ENCODE measurements around the gene MTF2.

Gene MTF2

GRCh38 chr1:93047618-93048017 lies 31.5 kb upstream of the MTF2 start:
- H3K27me3 ChIP-seq (ENCODE audit: control insufficient read depth in 2 of 2, insufficient read depth in 2 of 2, low read length in 2 of 2) = no peaks in the 10 kb centered on the region

DNA sequence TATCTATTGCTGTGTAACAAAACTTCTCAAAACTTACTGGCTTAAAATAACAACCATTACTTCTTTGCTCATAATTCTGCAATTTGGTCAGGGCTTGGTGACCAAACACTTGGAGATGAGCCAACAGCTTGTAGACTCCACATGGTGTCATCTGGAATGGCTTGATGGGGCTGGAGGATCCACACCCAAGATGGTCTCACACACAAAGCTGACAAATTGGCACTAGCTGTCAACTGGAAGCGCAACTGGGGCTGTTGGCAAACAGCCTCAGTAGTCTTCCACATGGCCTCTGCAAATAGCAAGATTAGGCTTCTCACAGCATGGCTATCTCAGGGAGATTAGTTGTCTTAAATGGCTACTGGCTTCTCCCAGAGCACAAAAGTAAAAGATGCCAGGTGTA lies 27.1 kb upstream of the MTF2 start:
- Histone ChIP-seq H3K4me1 (ENCODE audit: control insufficient read depth in 2 of 2, insufficient read depth in 2 of 2, low read length in 2 of 2) (peaks cover 0 to 4% of the 10 kb centered on the region in 2 donors), H3K9me3 (ENCODE audit: control insufficient read depth in 2 of 2, low read length in 2 of 2) (no peaks in the 10 kb centered on the region), H3K36me3 (ENCODE audit: control insufficient read depth in 2 of 2, insufficient read depth in 2 of 2, low read length in 2 of 2) (no peaks in the 10 kb centered on the region), H3K9ac (ENCODE audit: low read depth in 1 of 2, low read length in 2 of 2) (no peak overlapping the region), H3K4me3 (ENCODE audit: low read length in 2 of 2) (no peak overlapping the region), H3K27ac (ENCODE audit: low read depth in 2 of 2, low read length in 2 of 2) (no peak overlapping the region), H3K27me3 (ENCODE audit: control insufficient read depth in 2 of 2, insufficient read depth in 2 of 2, low read length in 2 of 2) (no peaks in the 10 kb centered on the region)

More at GRCh38 chr1:93047618-93048017, 31.5 kb upstream of the MTF2 start:
- Histone ChIP-seq H3K4me1 (ENCODE audit: control insufficient read depth in 2 of 2, insufficient read depth in 2 of 2, low read length in 2 of 2) (peaks cover 0 to 4% of the 10 kb centered on the region in 2 donors), H3K9ac (ENCODE audit: low read depth in 1 of 2, low read length in 2 of 2) (no peak overlapping the region), H3K4me3 (ENCODE audit: low read length in 2 of 2) (no peak overlapping the region), H3K9me3 (ENCODE audit: control insufficient read depth in 2 of 2, low read length in 2 of 2) (no peaks in the 10 kb centered on the region), H3K27ac (ENCODE audit: low read depth in 2 of 2, low read length in 2 of 2) (no peak overlapping the region), H3K36me3 (ENCODE audit: control insufficient read depth in 2 of 2, insufficient read depth in 2 of 2, low read length in 2 of 2) (no peaks in the 10 kb centered on the region)

GRCh38 chr1:93056214-93056613 lies 22.9 kb upstream of the MTF2 start:
- no peak overlapping the region for H3K27ac ChIP-seq (ENCODE audit: low read depth in 2 of 2, low read length in 2 of 2)
- no peak overlapping the region for H3K4me3 ChIP-seq (ENCODE audit: low read length in 2 of 2)
- no peaks in the 10 kb centered on the region for H3K4me1 ChIP-seq (ENCODE audit: control insufficient read depth in 2 of 2, insufficient read depth in 2 of 2, low read length in 2 of 2)
- H3K9me3 ChIP-seq (ENCODE audit: control insufficient read depth in 2 of 2, low read length in 2 of 2) = no peaks in the 10 kb centered on the region
- no peak overlapping the region for H3K9ac ChIP-seq (ENCODE audit: low read depth in 1 of 2, low read length in 2 of 2)
- H3K27me3 ChIP-seq (ENCODE audit: control insufficient read depth in 2 of 2, insufficient read depth in 2 of 2, low read length in 2 of 2) = no peaks in the 10 kb centered on the region
- no peaks in the 10 kb centered on the region for H3K36me3 ChIP-seq (ENCODE audit: control insufficient read depth in 2 of 2, insufficient read depth in 2 of 2, low read length in 2 of 2)

- no peaks in the 10 kb centered on the region for H3K9me3 ChIP-seq (ENCODE audit: control insufficient read depth in 2 of 2, low read length in 2 of 2)
Measured at GRCh38 chr1:93056649-93057048, 22.4 kb upstream of the MTF2 start.

GRCh38 chr1:93061895-93062792 lies 16.9 kb upstream of the MTF2 start:
- Histone ChIP-seq H3K4me3 (ENCODE audit: low read length in 2 of 2) (no peak overlapping the region), H3K4me1 (ENCODE audit: control insufficient read depth in 2 of 2, insufficient read depth in 2 of 2, low read length in 2 of 2) (no peaks in the 10 kb centered on the region), H3K9me3 (ENCODE audit: control insufficient read depth in 2 of 2, low read length in 2 of 2) (no peaks in the 10 kb centered on the region)

More at GRCh38 chr1:93056649-93057048, 22.4 kb upstream of the MTF2 start:
- no peaks in the 10 kb centered on the region for H3K4me1 ChIP-seq (ENCODE audit: control insufficient read depth in 2 of 2, insufficient read depth in 2 of 2, low read length in 2 of 2)
- H3K27me3 ChIP-seq (ENCODE audit: control insufficient read depth in 2 of 2, insufficient read depth in 2 of 2, low read length in 2 of 2) = no peaks in the 10 kb centered on the region
- no peaks in the 10 kb centered on the region for H3K36me3 ChIP-seq (ENCODE audit: control insufficient read depth in 2 of 2, insufficient read depth in 2 of 2, low read length in 2 of 2)
- no peak overlapping the region for H3K27ac ChIP-seq (ENCODE audit: low read depth in 2 of 2, low read length in 2 of 2)
- H3K4me3 ChIP-seq (ENCODE audit: low read length in 2 of 2) = no peak overlapping the region
- H3K9ac ChIP-seq (ENCODE audit: low read depth in 1 of 2, low read length in 2 of 2) = no peak overlapping the region

DNA sequence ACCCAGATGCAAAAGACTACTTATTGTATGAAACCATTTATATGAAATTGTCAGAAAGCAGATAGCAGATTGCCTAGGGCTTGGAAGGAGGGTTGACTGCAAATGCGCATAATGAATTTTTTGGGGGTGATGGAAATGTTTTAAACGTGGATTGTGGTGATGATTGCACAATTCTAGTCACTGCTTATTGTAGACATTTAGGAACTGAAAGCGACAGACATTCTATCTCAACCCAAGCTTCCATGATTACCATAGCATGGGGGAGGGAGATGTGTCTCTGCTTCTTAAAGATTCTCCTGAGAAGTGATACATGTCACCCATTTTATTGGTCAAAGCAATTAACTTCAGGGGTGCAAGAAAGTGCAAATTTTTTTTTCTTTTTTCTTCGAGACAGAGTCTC lies 2.8 kb upstream of the MTF2 start:
- no peaks in the 10 kb centered on the region for H3K27me3 ChIP-seq (ENCODE audit: control insufficient read depth in 2 of 2, insufficient read depth in 2 of 2, low read length in 2 of 2)
- no peak overlapping the region for H3K4me3 ChIP-seq (ENCODE audit: low read length in 2 of 2)
- no peak overlapping the region for H3K27ac ChIP-seq (ENCODE audit: low read depth in 2 of 2, low read length in 2 of 2)
- H3K9ac ChIP-seq (ENCODE audit: low read depth in 1 of 2, low read length in 2 of 2) = no peak overlapping the region
- H3K36me3 ChIP-seq (ENCODE audit: control insufficient read depth in 2 of 2, insufficient read depth in 2 of 2, low read length in 2 of 2) = no peaks in the 10 kb centered on the region
- H3K4me1 ChIP-seq (ENCODE audit: control insufficient read depth in 2 of 2, insufficient read depth in 2 of 2, low read length in 2 of 2) = peaks cover 12% of the 10 kb centered on the region in 2 donors
- H3K9me3 ChIP-seq (ENCODE audit: control insufficient read depth in 2 of 2, low read length in 2 of 2) = no peaks in the 10 kb centered on the region

More at GRCh38 chr1:93061895-93062792, 16.9 kb upstream of the MTF2 start:
- Histone ChIP-seq H3K36me3 (ENCODE audit: control insufficient read depth in 2 of 2, insufficient read depth in 2 of 2, low read length in 2 of 2) (no peaks in the 10 kb centered on the region), H3K9ac (ENCODE audit: low read depth in 1 of 2, low read length in 2 of 2) (no peak overlapping the region), H3K27me3 (ENCODE audit: control insufficient read depth in 2 of 2, insufficient read depth in 2 of 2, low read length in 2 of 2) (no peaks in the 10 kb centered on the region), H3K27ac (ENCODE audit: low read depth in 2 of 2, low read length in 2 of 2) (no peak overlapping the region)

GRCh38 chr1:93078203-93078602 lies 880 bp upstream of the MTF2 start:
- no peaks in the 10 kb centered on the region for H3K36me3 ChIP-seq (ENCODE audit: control insufficient read depth in 2 of 2, insufficient read depth in 2 of 2, low read length in 2 of 2)
- H3K9ac ChIP-seq (ENCODE audit: low read depth in 1 of 2, low read length in 2 of 2) = peak overlapping the region; percentile 86 to 93
- H3K27ac ChIP-seq (ENCODE audit: low read depth in 2 of 2, low read length in 2 of 2) = peak overlapping the region in 1 of 2 donors; percentile 75
- peak overlapping the region; percentile 83 to 92 for H3K4me3 ChIP-seq (ENCODE audit: low read length in 2 of 2)
- H3K9me3 ChIP-seq (ENCODE audit: control insufficient read depth in 2 of 2, low read length in 2 of 2) = no peaks in the 10 kb centered on the region
- H3K4me1 ChIP-seq (ENCODE audit: control insufficient read depth in 2 of 2, insufficient read depth in 2 of 2, low read length in 2 of 2) = peaks cover 12 to 15% of the 10 kb centered on the region in 2 donors
- no peaks in the 10 kb centered on the region for H3K27me3 ChIP-seq (ENCODE audit: control insufficient read depth in 2 of 2, insufficient read depth in 2 of 2, low read length in 2 of 2)

GRCh38 chr1:93078638-93078985 lies 471 bp upstream of the MTF2 start:
- H3K27ac ChIP-seq (ENCODE audit: low read depth in 2 of 2, low read length in 2 of 2) = peak overlapping the region; percentile 75 to 80
- no peaks in the 10 kb centered on the region for H3K36me3 ChIP-seq (ENCODE audit: control insufficient read depth in 2 of 2, insufficient read depth in 2 of 2, low read length in 2 of 2)
- peak overlapping the region; percentile 86 to 93 for H3K9ac ChIP-seq (ENCODE audit: low read depth in 1 of 2, low read length in 2 of 2)
- H3K27me3 ChIP-seq (ENCODE audit: control insufficient read depth in 2 of 2, insufficient read depth in 2 of 2, low read length in 2 of 2) = no peaks in the 10 kb centered on the region
- H3K9me3 ChIP-seq (ENCODE audit: control insufficient read depth in 2 of 2, low read length in 2 of 2) = no peaks in the 10 kb centered on the region
- H3K4me3 ChIP-seq (ENCODE audit: low read length in 2 of 2) = peak overlapping the region; percentile 83 to 92
- peaks cover 12 to 15% of the 10 kb centered on the region in 2 donors for H3K4me1 ChIP-seq (ENCODE audit: control insufficient read depth in 2 of 2, insufficient read depth in 2 of 2, low read length in 2 of 2)

- H3K36me3 ChIP-seq (ENCODE audit: control insufficient read depth in 2 of 2, insufficient read depth in 2 of 2, low read length in 2 of 2) = no peaks in the 10 kb centered on the region
- no peaks in the 10 kb centered on the region for H3K9me3 ChIP-seq (ENCODE audit: control insufficient read depth in 2 of 2, low read length in 2 of 2)
- H3K4me1 ChIP-seq (ENCODE audit: control insufficient read depth in 2 of 2, insufficient read depth in 2 of 2, low read length in 2 of 2) = peaks cover 12 to 15% of the 10 kb centered on the region in 2 donors
- H3K4me3 ChIP-seq (ENCODE audit: low read length in 2 of 2) = peak overlapping the region; percentile 83 to 92
- H3K9ac ChIP-seq (ENCODE audit: low read depth in 1 of 2, low read length in 2 of 2) = peak overlapping the region; percentile 86 to 93
- H3K27me3 ChIP-seq (ENCODE audit: control insufficient read depth in 2 of 2, insufficient read depth in 2 of 2, low read length in 2 of 2) = no peaks in the 10 kb centered on the region
- H3K27ac ChIP-seq (ENCODE audit: low read depth in 2 of 2, low read length in 2 of 2) = peak overlapping the region; percentile 75 to 80
Measured at GRCh38 chr1:93079685-93080141, 630 bp downstream of the MTF2 start.

- Histone ChIP-seq H3K9me3 (ENCODE audit: control insufficient read depth in 2 of 2, low read length in 2 of 2) (no peaks in the 10 kb centered on the region), H3K9ac (ENCODE audit: low read depth in 1 of 2, low read length in 2 of 2) (peak overlapping the region; percentile 86 to 93), H3K4me1 (ENCODE audit: control insufficient read depth in 2 of 2, insufficient read depth in 2 of 2, low read length in 2 of 2) (peaks cover 12 to 15% of the 10 kb centered on the region in 2 donors), H3K4me3 (ENCODE audit: low read length in 2 of 2) (peak overlapping the region; percentile 83 to 92), H3K27me3 (ENCODE audit: control insufficient read depth in 2 of 2, insufficient read depth in 2 of 2, low read length in 2 of 2) (no peaks in the 10 kb centered on the region), H3K36me3 (ENCODE audit: control insufficient read depth in 2 of 2, insufficient read depth in 2 of 2, low read length in 2 of 2) (no peaks in the 10 kb centered on the region), H3K27ac (ENCODE audit: low read depth in 2 of 2, low read length in 2 of 2) (peak overlapping the region; percentile 75 to 80)
Measured at GRCh38 chr1:93080179-93080823, 1.2 kb downstream of the MTF2 start.

Data from mucosa of rectum (tissue), 2 donors.